Heart left ventricle (tissue), 13 donors: ENCODE measurements around the gene B4GALT7.

Source experiments
- POLR2A ChIP-seq, 2 donors: fragments of 450-650 bp; IDR thresholded peaks; one replicate each; pipeline ENCODE4 v1.6.1; 2017; ENCODE audit warnings: antibody characterized with exemption in 2 of 2, mild to moderate bottlenecking in 2 of 2, moderate library complexity in 2 of 2
- TF ChIP-seq, protein P1 (sequence below), 12 donors: fragments of 200-600 bp; sonication (generic) in 4 of 12; IDR thresholded peaks; one replicate each; pipeline versions ENCODE4 v1.5.0 to v1.8.0; 2018 to 2022; ENCODE audit warnings: antibody characterized with exemption in 12 of 12, mild to moderate bottlenecking in 5 of 12
- donor health status: ischemic (EF 13 %, LVEDD 7.1; RV severe dilation, severe dysfunction).
- donor health status: DM: no; HTN: yes; CAD: no.
- donor health status: DM: no; HTN: no; CAD: no.
- donor health status: ischemic (EF 25% LVEDD 6.9; RV normal size, moderate dysfunction).
- donor health status: ischemic (EF 25% LVEDD 5.7; RV mildly dilated, moderate dysfunction).
- donor health status: ischemic (EF 35%, LVEDD 5.7; RV mildly dilated, moderate dysfunction).
- donor health status: nonischemic (EF 11% LVEDD 7.7; RV severe dilation, severe dysfunction).
- donor health status: DM: yes; HTN: yes; CAD: no.
- donor health status: PGD.
- donor health status: ischemic (EF 29% LVEDD 5.4; RV normal size, mild dysfunction).
- donor health status: nonischemic (EF 23%, LVEDD 6.1; RV moderate dilation, normal function).

DNA sequence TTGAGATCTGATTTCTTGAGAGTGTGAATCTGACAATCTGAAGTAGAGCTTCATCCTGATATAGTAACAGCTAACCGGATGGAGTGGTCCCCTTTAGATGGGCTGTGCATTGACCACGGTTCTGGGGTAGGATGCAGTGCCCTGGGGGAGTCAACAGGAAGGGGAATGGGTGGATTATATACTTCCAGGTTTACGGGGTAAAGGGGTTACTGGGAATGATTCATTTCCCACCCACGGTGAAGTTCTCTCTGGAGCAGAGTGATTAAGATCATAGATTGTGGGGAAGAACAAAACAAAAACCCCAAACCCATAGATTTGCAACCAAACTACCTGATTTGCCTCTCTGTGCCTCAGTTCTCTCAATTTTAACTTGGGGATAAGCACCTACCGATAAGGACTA lies 1.5 kb upstream of the B4GALT7 start:
- TF ChIP-seq, protein P1, sequence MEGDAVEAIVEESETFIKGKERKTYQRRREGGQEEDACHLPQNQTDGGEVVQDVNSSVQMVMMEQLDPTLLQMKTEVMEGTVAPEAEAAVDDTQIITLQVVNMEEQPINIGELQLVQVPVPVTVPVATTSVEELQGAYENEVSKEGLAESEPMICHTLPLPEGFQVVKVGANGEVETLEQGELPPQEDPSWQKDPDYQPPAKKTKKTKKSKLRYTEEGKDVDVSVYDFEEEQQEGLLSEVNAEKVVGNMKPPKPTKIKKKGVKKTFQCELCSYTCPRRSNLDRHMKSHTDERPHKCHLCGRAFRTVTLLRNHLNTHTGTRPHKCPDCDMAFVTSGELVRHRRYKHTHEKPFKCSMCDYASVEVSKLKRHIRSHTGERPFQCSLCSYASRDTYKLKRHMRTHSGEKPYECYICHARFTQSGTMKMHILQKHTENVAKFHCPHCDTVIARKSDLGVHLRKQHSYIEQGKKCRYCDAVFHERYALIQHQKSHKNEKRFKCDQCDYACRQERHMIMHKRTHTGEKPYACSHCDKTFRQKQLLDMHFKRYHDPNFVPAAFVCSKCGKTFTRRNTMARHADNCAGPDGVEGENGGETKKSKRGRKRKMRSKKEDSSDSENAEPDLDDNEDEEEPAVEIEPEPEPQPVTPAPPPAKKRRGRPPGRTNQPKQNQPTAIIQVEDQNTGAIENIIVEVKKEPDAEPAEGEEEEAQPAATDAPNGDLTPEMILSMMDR (IDR thresholded peaks at IDR 0.05), result no peak
- TF ChIP-seq POLR2A (IDR thresholded peaks at IDR 0.05), result no peak
